ENCODE results near the gene MAPK14.

GRCh38 chr6:36040958-36041357, 13.3 kb downstream of the MAPK14 start:
- TF ChIP-seq EZH2phosphoT487 (IDR thresholded peaks at IDR 0.05; ENCODE audit: low read length) (no peak), CTCF (IDR thresholded peaks at IDR 0.05; ENCODE audit: low read length) (no peak), EZH2 (optimal IDR thresholded peaks at IDR 0.05; ENCODE audit: low read depth, low read length) (no peak)

All from MM.1S (cell line).